ENCODE data around the gene EXOSC1.

DNA sequence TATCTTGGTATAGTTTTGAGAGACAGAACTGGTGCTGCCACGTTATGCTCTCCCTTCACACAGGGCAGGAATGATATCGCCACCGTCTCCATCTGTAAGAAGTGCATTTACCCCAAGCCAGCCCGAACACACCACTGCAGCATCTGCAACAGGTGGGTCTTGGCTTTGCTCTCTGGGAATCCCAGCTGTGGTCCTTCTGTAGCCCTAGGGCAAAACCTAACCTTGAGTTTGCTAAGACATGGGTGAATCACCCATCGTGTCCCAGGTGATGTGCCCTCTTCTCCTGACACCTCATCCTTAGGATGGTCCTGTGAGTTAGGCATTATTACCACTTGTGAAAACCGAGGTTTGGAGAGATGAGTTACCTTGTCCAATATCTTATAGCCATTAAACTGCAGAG lies 6.5 kb upstream of the EXOSC1 start:
- TF ChIP-seq POLR2A (IDR thresholded peaks at IDR 0.05) (no peak), CTCF (IDR thresholded peaks at IDR 0.05) (no peak), POLR2AphosphoS5 (IDR thresholded peaks at IDR 0.05) (no peak)

All from prostate gland (tissue), 2 donors.